SK-N-SH (cell line): ENCODE measurements around the gene ANKMY2. TPM values are rescaled to one million over a fixed set of nuclear protein-coding genes. Genes with fewer than 3 reads are reported as not detected.

Experiments
- CTCF ChIA-PET: fragments of 300-600, 350-600 bp; formaldehyde crosslinking; extraction: SDS; loops from one replicate; lab custom pipeline; 2021; lab: Yijun Ruan, JAX
- POLR2A ChIA-PET: fragments of 350-600 bp; sonication (Branson Sonifier 250); formaldehyde crosslinking; extraction: SDS; loops from one replicate; lab custom pipeline; 2020; ENCODE audit warnings: antibody characterized with exemption, inconsistent platforms; lab: Yijun Ruan, JAX
- DNase-seq: peaks from one replicate; pipeline ENCODE4 v3.0.0; 2012
- H2AFZ ChIP-seq: fragments of 200-600 bp; sonication (generic); 2 replicates; pipeline ENCODE4 v1.8.1; 2016; ENCODE audit warnings: antibody characterized with exemption, mild to moderate bottlenecking, low read depth
- H3F3A ChIP-seq: fragments of 200-600 bp; sonication (generic); replicated peaks from 2 replicates; pipeline ENCODE3; 2016; ENCODE audit warnings: antibody characterized with exemption, mild to moderate bottlenecking; ENCODE audit not compliant: insufficient read depth
- H3K27ac ChIP-seq, 2 experiments: fragments of 200-500 bp in 1 of 2; fragments of 200-600 bp in 1 of 2; sonication (Bioruptor generic) in 1 of 2; sonication (generic), shearing (Covaris generic) in 1 of 2; 2 replicates each; pipeline versions ENCODE4 v1.5.1 to v1.6.1; 2014 to 2016; ENCODE audit warnings: low read depth in 2 of 2, inconsistent platforms in 1 of 2, low read length in 1 of 2, mild to moderate bottlenecking in 1 of 2, mixed read lengths in 1 of 2
- H3K27me3 ChIP-seq: fragments of 200-600 bp; sonication (generic), shearing (Covaris generic); 2 replicates; pipeline ENCODE4 v1.6.1; 2016; ENCODE audit warnings: mixed run types; ENCODE audit not compliant: insufficient read depth
- H3K36me3 ChIP-seq, 2 experiments: fragments of 200-500 bp in 1 of 2; fragments of 200-600 bp in 1 of 2; sonication (Bioruptor generic) in 1 of 2; sonication (generic) in 1 of 2; replicated peaks in 1 of 2; 2 replicates each; pipeline versions ENCODE3 to v1.5.1; 2014 to 2016; ENCODE audit warnings: low read length in 1 of 2, mild to moderate bottlenecking in 1 of 2; ENCODE audit not compliant: insufficient read depth in 2 of 2, control insufficient read depth in 1 of 2
- H3K4me1 ChIP-seq, 2 experiments: fragments of 200-500 bp in 1 of 2; fragments of 200-600 bp in 1 of 2; sonication (Bioruptor generic) in 1 of 2; sonication (generic), shearing (Covaris generic) in 1 of 2; 2 replicates each; pipeline versions ENCODE4 v1.5.1 to v1.6.1; 2014 to 2016; ENCODE audit warnings: low read depth in 1 of 2, low read length in 1 of 2, mixed run types in 1 of 2; ENCODE audit not compliant: insufficient read depth in 2 of 2, control insufficient read depth in 1 of 2
- H3K4me2 ChIP-seq: fragments of 200-600 bp; sonication (generic), shearing (Covaris generic); 2 replicates; pipeline ENCODE4 v1.6.1; 2017; ENCODE audit warnings: mixed run types
- H3K4me3 ChIP-seq, 2 experiments: fragments of 200-500 bp in 1 of 2; fragments of 200-600 bp in 1 of 2; sonication (Bioruptor generic) in 1 of 2; sonication (generic), shearing (Covaris generic) in 1 of 2; 2 replicates each; pipeline versions ENCODE4 v1.5.1 to v1.8.1; 2014 to 2016; ENCODE audit warnings: low read depth in 2 of 2, inconsistent platforms in 1 of 2, low read length in 1 of 2, mild to moderate bottlenecking in 1 of 2, mixed read lengths in 1 of 2, moderate library complexity in 1 of 2
- H3K79me2 ChIP-seq: fragments of 200-600 bp; sonication (generic); 2 replicates; pipeline ENCODE4 v1.8.1; 2017; ENCODE audit warnings: mild to moderate bottlenecking; ENCODE audit not compliant: insufficient read depth
- H3K9ac ChIP-seq: fragments of 200-600 bp; sonication (generic); 2 replicates; pipeline ENCODE4 v1.6.1; 2017; ENCODE audit warnings: mixed run types
- H3K9me2 ChIP-seq: fragments of 200-600 bp; sonication (generic); 2 replicates; pipeline ENCODE4 v1.6.1; 2017; ENCODE audit warnings: mixed run types
- H3K9me3 ChIP-seq: fragments of 200-600 bp; sonication (generic); 2 replicates; pipeline ENCODE4 v1.6.1; 2017; ENCODE audit warnings: mixed run types, mild to moderate bottlenecking, moderate library complexity
- H4K20me1 ChIP-seq: fragments of 200-600 bp; sonication (generic); 2 replicates; pipeline ENCODE4 v1.6.1; 2017; ENCODE audit warnings: mild to moderate bottlenecking, mixed run types; ENCODE audit not compliant: insufficient read depth
- EZH2phosphoT487 ChIP-seq: fragments of 200-600 bp; sonication (generic); IDR thresholded peaks from 2 replicates; pipeline ENCODE4 v1.6.1; 2017; ENCODE audit warnings: low read depth, mixed run types, mild to moderate bottlenecking, antibody characterized with exemption, moderate library complexity, borderline replicate concordance
- FOXJ3 ChIP-seq: sonication (generic); formaldehyde crosslinking; IDR thresholded peaks from 2 replicates; pipeline ENCODE4 v1.5.1; 2020; ENCODE audit warnings: mild to moderate bottlenecking, missing genetic modification reagents
- MEF2A ChIP-seq: IDR thresholded peaks from 2 replicates; pipeline ENCODE4 v1.4.0; 2012; ENCODE audit warnings: low read depth, borderline replicate concordance
- PBX3 ChIP-seq: IDR thresholded peaks from 2 replicates; pipeline ENCODE4; 2012
- POLR2AphosphoS5 ChIP-seq: IDR thresholded peaks from 2 replicates; pipeline ENCODE4 v1.6.1; 2012; ENCODE audit warnings: low read depth, low read length
- RAD21 ChIP-seq: IDR thresholded peaks from 2 replicates; pipeline ENCODE4 v1.6.1; 2012; ENCODE audit warnings: mild to moderate bottlenecking, low read length
- SIN3A ChIP-seq: IDR thresholded peaks from 2 replicates; pipeline ENCODE4 v1.6.1; 2012; ENCODE audit warnings: low read depth, mild to moderate bottlenecking, low read length, moderate library complexity, borderline replicate concordance
- SMC3 ChIP-seq: IDR thresholded peaks from 2 replicates; pipeline ENCODE4 v1.6.1; 2012; ENCODE audit warnings: low read depth, low read length, improper control_type of control experiment
- TEAD4 ChIP-seq: IDR thresholded peaks from 2 replicates; pipeline ENCODE4 v1.4.0; 2012; ENCODE audit warnings: mild to moderate bottlenecking, borderline replicate concordance; ENCODE audit not compliant: insufficient read depth
- WGBS: methylation state at CpG from one replicate; pipeline ENCODE4 v1.1.6; 2017; ENCODE audit warnings: low lambda C conversion rate; 5-methylcytosine and 5-hydroxymethylcytosine counted together
- polyA plus RNA-seq, 3 experiments: library from polyadenylated mRNA; depleted of rRNA; stranded (reverse); fragments of >200 nt; gene quantifications; 2 replicates each; pipeline ENCODE4 v1.2.3, GENCODE V29; 2012
- TF ChIP-seq, protein P1 (sequence below): IDR thresholded peaks from 2 replicates; pipeline ENCODE4 v1.6.1; 2012; ENCODE audit warnings: mild to moderate bottlenecking, low read depth, low read length, moderate library complexity
- TF ChIP-seq, protein P2 (sequence below): IDR thresholded peaks from 2 replicates; pipeline ENCODE4 v1.4.0; 2012; ENCODE audit warnings: low read depth

Gene ANKMY2
- polyA plus RNA-seq, 1 of the 3 experiments (the other 2 are of a cell fraction): 15.8 TPM

- ChIA-PET CTCF (interaction anchor here (0.6 to 0.9 kb wide), 2 partner anchors 12 to 99 kb away, joined by 3 read pairs; no protein-coding TSS in a partner anchor), POLR2A (no interaction called here)
- H3F3A ChIP-seq: peaks cover 13% of the 10 kb centered on the region
- peak overlapping the region; percentile 90 for H2AFZ ChIP-seq
- H3K36me3 ChIP-seq: peaks cover 3 to 14% of the 10 kb centered on the region in 2 experiments
- no peaks in the 10 kb centered on the region for H3K27me3 ChIP-seq
- H3K27ac ChIP-seq: peak overlapping the region; percentile 87 to 97
- H3K4me2 ChIP-seq: peak overlapping the region; percentile 94
- H3K9me3 ChIP-seq: no peaks in the 10 kb centered on the region
- peaks cover 79% of the 10 kb centered on the region for H3K79me2 ChIP-seq
- no peak for TF ChIP-seq TEAD4
- TF ChIP-seq POLR2AphosphoS5: no peak
- no peak for TF ChIP-seq FOXJ3 (CRISPR knock-in tag)
- no peak for TF ChIP-seq MEF2A
- no peak for TF ChIP-seq RAD21
- no peak for TF ChIP-seq EZH2phosphoT487
- no peak for TF ChIP-seq SIN3A
- TF ChIP-seq, all 33 proteins: peak for 0
- DNase-seq: no peak
- Histone ChIP-seq H3K9me2 (no peaks in the 10 kb centered on the region), H4K20me1 (peaks cover 21% of the 10 kb centered on the region; the same call in 1 of the 2 replicates), H3K9ac (peak overlapping the region; percentile 80), H3K4me3 (peak overlapping the region; percentile 84 to 100), H3K4me1 (peaks cover 21 to 27% of the 10 kb centered on the region in 2 experiments)
- 93% methylated on average over 4 of the region's 4 CpGs for WGBS
These were observed 1.4 kb downstream of the ANKMY2 start for GRCh38 chr7:16644157-16644556.

GRCh38 chr7:16638282-16639280, 7.0 kb downstream of the ANKMY2 start:
- no peak overlapping the region for H2AFZ ChIP-seq
- peaks cover 46% of the 10 kb centered on the region for H3K79me2 ChIP-seq
- POLR2A ChIA-PET: no interaction called here
- H3K27me3 ChIP-seq: no peaks in the 10 kb centered on the region
- TF ChIP-seq SMC3: no peak
- peaks cover 2 to 5% of the 10 kb centered on the region in 2 experiments; a peak in 3 of 4 replicates for H3K4me1 ChIP-seq
- no peak overlapping the region for H3K9ac ChIP-seq
- H3K9me3 ChIP-seq: no peaks in the 10 kb centered on the region
- no peak overlapping the region for H3K4me3 ChIP-seq
- WGBS: 88% methylated on average over 7 of the region's 7 CpGs
- peaks cover 7% of the 10 kb centered on the region for H3F3A ChIP-seq
- DNase-seq: no peak
- H3K27ac ChIP-seq: no peak overlapping the region
- peaks cover 14 to 28% of the 10 kb centered on the region in 2 experiments for H3K36me3 ChIP-seq
- no peaks in the 10 kb centered on the region for H3K9me2 ChIP-seq
- H4K20me1 ChIP-seq: 0 out of 2 replicates have a peak, but pooled peaks cover 8% of the 10 kb centered on the region
- CTCF ChIA-PET: interaction anchor here (0.7 kb wide), 1 partner anchor 10 kb away, joined by 4 read pairs; no protein-coding TSS in a partner anchor
- H3K4me2 ChIP-seq: no peak overlapping the region

GRCh38 chr7:16637379-16637778, 8.2 kb downstream of the ANKMY2 start:
- WGBS: 86% methylated on average over 5 of the region's 5 CpGs
- H3K9me2 ChIP-seq: no peaks in the 10 kb centered on the region
- no peak overlapping the region for H2AFZ ChIP-seq
- H3K4me1 ChIP-seq: peaks cover 0 to 5% of the 10 kb centered on the region in 2 experiments; a peak in 2 of 4 replicates
- POLR2A ChIA-PET: no interaction called here
- peaks cover 7% of the 10 kb centered on the region for H3F3A ChIP-seq
- CTCF ChIA-PET: interaction anchor here (1.4 to 1.6 kb wide), 2 partner anchors 14 to 205 kb away, joined by 3 to 4 read pairs; no protein-coding TSS in a partner anchor
- H3K36me3 ChIP-seq: peaks cover 13 to 35% of the 10 kb centered on the region in 2 experiments
- H3K4me2 ChIP-seq: no peak overlapping the region
- TF ChIP-seq TEAD4 (no peak), PBX3 (no peak), MEF2A (no peak)
- TF ChIP-seq, protein P1, sequence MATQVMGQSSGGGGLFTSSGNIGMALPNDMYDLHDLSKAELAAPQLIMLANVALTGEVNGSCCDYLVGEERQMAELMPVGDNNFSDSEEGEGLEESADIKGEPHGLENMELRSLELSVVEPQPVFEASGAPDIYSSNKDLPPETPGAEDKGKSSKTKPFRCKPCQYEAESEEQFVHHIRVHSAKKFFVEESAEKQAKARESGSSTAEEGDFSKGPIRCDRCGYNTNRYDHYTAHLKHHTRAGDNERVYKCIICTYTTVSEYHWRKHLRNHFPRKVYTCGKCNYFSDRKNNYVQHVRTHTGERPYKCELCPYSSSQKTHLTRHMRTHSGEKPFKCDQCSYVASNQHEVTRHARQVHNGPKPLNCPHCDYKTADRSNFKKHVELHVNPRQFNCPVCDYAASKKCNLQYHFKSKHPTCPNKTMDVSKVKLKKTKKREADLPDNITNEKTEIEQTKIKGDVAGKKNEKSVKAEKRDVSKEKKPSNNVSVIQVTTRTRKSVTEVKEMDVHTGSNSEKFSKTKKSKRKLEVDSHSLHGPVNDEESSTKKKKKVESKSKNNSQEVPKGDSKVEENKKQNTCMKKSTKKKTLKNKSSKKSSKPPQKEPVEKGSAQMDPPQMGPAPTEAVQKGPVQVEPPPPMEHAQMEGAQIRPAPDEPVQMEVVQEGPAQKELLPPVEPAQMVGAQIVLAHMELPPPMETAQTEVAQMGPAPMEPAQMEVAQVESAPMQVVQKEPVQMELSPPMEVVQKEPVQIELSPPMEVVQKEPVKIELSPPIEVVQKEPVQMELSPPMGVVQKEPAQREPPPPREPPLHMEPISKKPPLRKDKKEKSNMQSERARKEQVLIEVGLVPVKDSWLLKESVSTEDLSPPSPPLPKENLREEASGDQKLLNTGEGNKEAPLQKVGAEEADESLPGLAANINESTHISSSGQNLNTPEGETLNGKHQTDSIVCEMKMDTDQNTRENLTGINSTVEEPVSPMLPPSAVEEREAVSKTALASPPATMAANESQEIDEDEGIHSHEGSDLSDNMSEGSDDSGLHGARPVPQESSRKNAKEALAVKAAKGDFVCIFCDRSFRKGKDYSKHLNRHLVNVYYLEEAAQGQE: no peak
- TF ChIP-seq, protein P2, sequence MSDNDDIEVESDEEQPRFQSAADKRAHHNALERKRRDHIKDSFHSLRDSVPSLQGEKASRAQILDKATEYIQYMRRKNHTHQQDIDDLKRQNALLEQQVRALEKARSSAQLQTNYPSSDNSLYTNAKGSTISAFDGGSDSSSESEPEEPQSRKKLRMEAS: no peak
- 0 out of 2 replicates have a peak, but pooled peaks cover 8% of the 10 kb centered on the region for H4K20me1 ChIP-seq
- peaks cover 34% of the 10 kb centered on the region for H3K79me2 ChIP-seq
- H3K27ac ChIP-seq: peak overlapping the region in 1 of 2 experiments; percentile 11; a peak in 2 of 4 replicates
- no peak overlapping the region for H3K9ac ChIP-seq
- no peaks in the 10 kb centered on the region for H3K9me3 ChIP-seq
- no peak overlapping the region for H3K4me3 ChIP-seq
- H3K27me3 ChIP-seq: no peaks in the 10 kb centered on the region
- DNase-seq: no peak
